HG03442 (cell line): ENCODE data around the gene KIAA1614.

Experiments used
- ATAC-seq: cut with Tn5 transposase; IDR thresholded peaks from one replicate; pipeline ENCODE4 v1.9.1; 2021; ENCODE audit warnings: mild to moderate bottlenecking, moderate library complexity; ENCODE audit not compliant: unreplicated experiment

The KIAA1614 gene

DNA sequence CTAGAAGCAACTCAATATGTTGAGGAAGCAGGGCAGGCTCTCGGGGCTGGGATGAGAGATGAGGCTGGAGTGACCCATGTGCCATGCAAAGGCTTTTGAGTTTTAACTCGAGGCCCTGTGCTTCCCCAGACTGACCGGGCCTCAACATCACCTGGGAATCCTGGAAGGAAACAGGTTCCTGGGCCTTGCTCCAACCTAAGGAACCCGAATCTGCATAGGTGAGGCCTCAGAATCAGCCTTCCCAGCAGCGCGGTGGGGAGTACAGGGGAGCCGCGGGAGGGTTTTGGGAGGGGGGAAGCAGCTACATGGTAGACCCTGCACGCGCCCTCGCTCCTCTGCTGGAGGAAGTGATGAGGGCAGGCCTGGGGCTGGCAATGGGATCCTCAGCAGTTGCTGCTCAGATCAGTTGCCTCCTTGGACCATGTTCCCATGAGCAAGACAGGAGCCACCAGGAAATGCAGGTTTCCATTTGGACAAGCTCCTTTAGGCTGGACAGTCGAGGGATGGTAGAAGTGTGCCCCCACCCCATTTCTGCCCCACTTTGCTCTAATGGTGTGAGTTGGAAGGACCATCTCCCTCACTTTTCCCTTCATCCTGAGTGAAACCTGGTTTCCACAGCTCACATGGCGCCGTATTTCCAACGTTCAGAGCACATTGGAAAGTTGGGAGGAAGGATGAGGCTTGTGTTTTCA is 4.5 kb upstream of the KIAA1614 start:
- ATAC-seq = no peak

DNA sequence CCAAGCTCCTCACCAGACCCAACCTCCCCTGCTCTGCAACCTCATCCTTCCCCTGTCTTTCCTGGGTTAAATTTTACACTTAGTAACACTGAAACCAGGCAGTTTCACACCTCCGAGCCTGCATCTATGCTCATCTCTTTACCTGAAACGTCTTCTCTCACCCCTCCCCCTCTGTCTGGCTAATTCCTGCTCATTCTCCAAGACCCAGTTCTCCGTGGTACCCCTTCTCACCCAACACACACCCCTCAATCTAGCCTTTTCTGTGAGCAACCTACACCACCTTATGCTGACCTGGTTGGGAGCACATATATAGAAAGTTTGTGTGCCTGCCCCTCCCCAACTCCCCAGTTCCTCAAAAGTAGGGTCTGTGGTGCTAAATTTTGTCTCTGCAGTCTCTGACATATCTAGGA is 3.7 kb upstream of the KIAA1614 start:
- no peak for ATAC-seq

DNA sequence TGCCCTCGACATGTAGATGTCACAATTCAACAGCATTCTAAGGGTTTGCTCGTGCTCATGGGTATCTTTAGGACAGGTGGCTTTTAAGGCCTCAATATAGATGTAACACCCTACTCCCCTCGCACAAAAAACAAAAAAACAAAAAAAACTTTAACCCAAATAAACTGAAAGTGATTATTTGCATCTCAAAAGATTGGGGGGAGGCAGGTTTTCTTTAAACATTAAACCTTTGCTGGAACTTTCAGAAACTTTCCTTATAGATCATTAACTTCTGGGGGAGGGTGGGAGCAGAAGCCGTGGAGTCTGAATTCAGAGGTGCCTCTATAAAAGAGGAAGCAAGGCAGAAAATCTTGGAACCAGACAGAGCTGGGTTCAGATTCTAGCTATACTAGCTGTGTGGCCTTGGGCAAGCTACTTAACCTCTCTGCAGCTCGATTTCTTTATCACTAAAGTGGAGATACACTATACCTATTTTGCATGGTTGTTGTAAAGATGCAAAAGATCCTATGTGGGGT is 3.2 kb upstream of the KIAA1614 start:
- no peak for ATAC-seq

DNA sequence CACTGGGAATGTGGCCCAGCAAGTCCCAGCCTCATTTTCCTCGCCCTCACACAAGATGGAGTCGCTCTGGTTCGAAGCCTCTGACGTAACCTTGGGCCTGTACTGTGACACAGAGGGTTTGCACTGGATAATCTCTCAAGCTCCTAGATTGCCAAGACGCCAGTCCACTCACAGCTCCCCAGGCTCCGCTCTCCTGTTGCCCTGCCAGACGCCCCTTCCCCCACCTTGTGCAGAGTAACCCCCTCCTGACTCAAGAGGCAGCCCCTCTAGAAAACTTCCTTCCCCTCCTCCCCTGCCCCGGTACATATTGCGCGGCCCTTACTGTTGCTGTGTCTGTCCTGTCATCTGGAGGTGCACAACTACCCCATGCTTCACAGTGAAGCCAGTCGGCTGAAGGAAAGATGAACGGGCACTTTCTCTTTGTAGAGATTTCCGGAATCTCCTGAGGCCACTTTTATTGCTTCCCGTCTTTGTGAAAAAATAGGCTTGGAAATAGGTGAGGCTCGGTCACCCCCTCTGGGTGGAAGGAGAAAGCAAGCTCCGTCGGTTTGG is 981 bp upstream of the KIAA1614 start:
- no peak for ATAC-seq

DNA sequence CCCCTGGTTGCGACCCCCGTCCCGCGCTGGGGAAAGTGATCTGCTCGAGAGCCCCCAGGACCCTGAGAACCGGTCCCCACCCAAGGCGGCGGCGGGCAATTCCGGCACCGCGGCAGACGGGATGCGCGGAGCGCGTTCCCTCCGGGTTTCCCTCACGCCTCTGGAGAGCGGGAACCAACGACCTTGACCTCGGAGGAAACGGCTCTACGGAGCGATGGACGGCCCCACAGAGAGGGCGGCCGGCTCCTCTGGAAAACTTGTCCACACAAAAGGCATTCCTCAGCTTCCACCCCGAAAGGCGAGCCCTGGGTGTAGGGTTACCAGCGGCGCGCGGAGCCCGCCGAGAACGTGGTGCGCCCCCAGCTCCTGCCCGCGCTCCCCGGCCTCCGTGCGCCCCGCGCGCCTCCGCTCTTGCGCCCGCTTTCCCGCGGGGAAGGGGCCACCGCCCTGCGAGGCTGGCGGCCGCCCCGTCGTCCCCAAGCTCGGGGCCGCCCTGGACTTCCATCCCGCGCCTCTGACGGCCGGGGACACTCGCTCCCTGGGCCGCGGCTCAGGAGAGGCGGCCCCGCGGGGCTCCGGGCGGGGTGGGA is 391 bp upstream of the KIAA1614 start:
- ATAC-seq = no peak

DNA sequence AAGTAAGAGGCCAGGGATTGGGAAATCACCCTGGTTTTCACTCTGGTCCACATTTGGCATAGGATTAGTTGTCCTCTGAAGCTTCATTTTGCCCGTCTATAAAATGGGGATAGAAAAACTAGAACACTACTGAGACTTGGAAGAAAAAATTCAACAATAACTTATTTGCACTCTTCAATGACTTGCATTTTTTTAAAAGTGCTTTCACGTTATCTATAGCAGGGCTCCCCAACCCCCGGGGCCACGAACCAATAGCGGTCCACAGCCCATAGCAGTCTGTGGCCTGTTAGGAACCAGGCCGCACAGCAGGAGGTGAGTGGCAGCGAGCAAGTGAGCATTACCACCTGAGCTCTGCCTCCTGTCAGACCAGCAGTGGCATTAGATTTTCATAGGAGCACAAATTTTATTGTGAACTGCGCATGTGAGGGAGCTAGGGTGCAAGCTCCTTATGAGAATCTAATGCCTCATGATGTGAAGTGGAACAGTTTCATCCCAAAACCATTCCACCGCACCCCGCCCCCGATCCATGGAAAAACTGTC is 2.8 kb downstream of the KIAA1614 start:
- ATAC-seq = no peak

DNA sequence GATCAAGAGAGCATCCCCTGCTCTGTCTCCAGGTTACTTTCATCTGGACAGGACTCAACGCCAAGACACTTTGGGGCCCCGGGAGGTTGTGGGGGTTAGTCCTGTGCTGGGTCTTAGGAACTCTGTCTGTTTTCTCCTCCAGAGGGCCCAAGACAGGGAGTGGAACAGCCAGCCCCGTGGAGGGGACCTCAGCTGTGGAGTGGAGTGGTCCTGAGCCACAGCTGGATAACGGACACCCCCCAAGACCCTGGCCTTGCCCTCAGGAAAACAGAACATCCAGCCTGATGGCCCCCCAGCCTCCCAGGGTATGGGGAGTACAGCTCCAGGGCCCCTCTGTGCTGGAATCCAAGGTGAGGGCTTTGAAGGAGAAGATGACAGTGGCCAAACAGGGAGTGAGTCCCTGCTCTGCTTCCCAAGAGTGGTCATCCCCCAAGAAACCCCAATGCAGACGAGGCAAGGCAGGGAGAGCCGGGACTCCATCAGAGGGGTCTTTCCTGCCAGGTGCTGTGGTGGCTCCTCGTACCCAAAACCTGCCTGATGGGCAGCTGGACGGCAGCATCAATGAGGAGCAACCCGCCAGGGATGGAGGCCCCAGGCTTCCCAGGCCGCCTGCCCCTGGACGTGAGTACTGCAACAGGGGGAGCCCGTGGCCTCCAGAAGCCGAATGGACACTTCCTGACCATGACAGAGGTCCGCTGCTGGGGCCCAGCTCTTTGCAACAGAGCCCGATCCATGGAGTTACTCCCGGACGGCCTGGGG is 3.5 kb downstream of the KIAA1614 start:
- ATAC-seq = no peak

DNA sequence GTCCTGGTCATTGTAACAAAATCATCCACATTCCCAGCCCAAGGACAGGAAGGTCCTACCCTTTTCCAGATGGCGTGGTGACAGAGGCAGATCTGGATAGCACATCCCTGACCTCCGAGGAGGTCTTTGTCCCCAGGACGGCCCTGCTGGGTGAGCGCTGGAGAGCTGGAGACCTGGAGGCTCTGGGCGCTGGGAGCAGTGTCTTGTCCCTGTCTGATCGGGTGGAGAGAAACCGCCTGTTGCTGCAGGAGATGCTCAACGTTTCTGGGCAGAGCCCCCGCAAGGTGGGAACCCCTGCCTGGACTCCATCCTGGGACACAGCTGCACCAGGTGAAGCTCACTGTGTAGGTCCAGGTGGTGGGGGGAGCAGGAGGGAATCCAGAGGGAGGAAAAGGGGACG is 4.1 kb downstream of the KIAA1614 start:
- ATAC-seq = no peak

DNA sequence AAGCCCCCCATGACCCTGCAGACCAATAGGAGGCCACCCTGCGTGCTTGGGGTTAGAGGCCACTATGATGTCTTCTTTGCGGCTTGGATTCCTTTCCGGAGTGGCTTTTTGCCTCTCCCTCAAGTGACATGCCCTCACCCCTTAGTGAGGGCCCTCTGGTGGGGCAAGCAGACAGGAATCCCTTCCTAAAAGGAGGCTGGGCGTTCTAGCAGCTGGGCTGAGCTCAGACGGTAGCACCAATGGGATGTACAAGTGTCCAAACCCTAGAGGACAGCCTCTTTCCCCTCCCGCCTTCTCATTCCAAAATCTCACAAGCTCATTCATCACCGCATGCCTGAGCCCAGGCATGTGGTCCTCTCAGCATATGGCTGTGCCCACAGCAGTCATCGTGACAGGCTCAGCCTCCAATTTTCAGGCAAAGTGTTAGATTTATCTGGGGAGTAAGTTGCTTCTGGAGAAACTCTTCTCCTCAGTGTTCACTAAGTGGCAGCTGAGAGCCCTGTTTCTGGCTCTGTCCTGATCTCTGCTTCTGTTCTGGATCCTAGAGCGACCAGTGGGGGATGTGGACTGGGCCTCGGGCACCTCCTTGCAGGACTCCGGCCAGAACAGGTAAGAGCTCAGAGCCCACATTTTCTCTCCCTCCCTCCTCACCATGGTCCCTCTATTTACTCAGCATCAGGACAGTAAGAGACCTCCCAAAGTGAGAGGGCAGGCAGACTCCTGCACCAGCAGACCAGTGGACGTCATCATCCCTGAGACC is 4.8 kb downstream of the KIAA1614 start:
- no peak for ATAC-seq

DNA sequence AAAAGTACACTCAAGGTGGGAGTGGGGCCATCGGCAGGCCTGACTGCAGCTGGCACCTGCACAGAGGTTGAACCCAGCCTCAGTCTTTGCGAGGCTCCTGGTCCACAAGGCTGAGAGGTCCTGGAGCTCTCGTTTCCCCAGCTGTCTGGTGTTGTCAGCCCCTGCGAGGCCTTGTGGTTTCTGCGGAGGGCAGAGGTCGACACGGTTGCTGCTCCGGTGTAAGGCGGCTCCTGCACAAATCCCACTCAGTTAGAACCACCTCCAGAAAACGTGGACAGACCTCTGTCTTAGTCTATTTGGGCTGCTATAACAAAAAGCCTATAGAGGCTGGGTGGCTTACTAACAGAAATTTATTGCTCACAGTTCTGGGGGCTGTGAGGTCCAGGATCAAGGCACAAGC is 5.8 kb downstream of the KIAA1614 start:
- no peak for ATAC-seq

DNA sequence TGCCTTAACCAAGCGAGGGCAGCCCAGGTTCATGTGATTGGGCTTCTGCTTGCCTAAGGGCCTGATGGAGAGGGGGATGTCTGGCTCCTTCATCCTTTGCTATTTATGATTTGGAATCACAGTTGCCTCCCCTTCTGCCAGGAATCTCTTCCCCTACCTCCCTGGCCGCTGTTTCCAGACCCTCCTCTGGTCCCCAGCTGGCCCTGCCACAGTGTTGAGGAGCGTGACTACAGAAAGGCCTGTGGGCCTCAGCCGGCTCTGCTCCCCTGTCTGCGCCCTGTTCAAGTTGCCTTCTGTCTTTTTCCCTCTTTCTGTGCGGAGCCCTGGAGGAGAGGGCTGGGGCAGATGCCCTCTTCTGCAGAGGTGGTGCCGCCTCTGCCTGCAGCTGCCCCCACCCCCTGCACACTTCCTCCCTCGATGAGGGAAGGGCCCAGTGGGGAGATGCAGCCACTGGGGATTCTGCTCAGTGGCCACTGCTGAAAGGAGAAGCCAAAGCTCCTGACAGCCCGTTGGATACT is 6.5 kb downstream of the KIAA1614 start:
- ATAC-seq = no peak

DNA sequence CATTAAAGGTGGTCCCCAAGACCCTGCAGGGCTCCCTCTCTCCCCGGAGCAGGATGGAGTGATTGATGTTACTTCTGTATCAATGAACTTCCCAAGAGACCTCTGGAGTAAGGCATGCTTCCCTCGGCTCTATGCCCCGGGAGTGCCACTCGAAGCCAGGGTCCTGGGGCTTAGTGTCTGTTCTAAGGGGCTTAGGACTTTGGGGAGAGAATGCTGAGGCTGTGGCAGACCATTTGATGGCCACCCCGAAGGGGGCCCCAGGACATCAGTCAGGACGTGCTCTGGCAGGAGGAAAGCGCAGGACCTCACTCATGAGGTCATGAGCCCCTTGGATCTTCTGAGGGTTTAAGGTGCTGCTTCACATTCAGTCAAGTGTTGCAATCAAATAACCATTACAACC is 7.5 kb downstream of the KIAA1614 start:
- no peak for ATAC-seq

DNA sequence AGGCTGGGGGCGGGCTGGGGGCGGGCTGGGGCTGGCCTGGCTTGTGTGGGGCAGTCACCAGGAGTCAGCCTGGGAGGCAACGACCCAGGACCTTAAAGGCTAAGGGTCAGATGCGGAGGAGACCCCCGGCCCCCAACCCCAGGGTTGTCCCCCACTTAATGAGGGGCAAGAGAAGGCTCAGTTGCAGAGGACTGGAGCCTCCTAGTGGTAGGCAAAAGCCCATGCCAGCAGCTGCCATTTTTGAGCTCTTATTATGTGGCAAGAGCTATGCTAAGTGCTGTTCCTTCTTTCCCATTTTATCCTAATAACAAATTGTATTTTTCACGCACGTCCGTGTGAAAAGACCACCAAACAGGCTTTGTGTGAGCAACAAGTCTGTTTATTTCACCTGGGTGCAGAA is 8.0 kb downstream of the KIAA1614 start:
- ATAC-seq = no peak

DNA sequence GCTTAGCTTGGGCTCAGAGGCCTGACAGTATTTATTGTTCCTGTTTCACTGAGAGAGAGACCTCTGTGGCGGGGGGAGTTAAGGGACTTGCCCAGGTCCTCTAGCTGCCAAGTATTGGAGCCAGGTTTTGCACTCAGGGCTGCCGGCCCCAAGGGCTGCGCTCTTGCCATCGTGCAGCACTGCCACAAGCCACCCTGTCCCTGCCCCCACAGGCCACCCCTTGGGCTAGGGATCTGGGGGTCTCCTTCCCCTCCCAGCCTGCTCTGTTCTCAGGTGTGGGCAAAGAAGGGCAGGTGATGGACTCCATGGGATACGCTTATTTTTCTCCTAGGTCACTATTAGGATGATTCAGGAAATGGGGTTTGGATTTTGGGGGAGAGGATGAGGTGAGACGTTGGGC is 8.7 kb downstream of the KIAA1614 start:
- ATAC-seq = no peak

DNA sequence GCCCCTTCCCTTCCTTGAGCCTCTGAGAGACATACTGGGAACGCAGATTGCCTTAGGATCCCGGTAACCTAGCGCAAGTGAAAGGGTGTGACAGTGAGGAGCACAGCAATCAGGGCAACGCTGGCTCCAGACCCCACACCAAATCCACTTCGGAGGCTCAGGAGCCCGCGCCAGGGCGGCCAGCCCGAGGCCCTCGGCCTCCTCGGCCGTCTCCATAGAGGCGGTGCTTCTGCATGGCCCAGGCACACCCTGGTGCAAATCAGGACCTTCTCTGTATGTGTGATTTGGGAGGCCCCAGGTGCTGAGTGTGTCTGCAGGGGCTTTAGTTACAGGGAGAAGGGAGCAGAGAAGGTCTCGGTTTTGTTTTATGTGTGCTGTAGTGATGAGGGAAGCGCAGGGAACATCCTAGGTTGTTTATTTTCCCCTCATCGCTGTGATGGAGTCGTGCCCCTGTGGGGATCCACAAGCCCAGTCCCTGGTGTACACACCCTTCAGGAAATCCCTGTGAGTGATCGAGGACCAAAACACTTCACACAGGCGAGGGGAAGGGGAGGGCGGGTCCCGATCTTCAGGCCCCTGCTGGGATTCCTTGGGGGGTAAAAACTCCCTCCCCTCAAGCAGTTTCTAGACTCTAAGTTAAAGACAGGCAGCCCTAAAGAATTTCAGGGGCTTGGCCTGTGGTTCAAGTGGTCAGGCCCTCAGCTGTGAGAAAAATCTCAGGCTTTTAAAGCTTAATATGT is 9.4 kb downstream of the KIAA1614 start:
- no peak for ATAC-seq

DNA sequence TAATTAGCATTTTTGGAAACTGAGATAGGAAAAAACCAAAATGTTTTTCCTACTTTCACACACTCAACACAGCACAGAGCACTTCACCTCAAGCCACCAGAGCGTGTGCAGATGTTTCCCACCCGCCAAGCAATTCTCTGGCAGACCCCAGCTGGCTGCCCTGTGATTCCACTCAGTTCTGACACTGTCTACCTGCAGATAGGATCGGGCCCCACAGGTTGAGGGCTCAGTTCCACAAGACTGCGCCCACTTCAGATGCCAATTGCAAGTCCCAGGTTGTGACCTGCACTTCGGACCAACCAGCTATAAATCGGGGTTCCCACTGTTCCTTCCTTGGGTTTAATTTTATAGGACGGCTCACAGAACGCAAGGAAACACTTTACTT is 9.9 kb downstream of the KIAA1614 start:
- ATAC-seq = no peak

DNA sequence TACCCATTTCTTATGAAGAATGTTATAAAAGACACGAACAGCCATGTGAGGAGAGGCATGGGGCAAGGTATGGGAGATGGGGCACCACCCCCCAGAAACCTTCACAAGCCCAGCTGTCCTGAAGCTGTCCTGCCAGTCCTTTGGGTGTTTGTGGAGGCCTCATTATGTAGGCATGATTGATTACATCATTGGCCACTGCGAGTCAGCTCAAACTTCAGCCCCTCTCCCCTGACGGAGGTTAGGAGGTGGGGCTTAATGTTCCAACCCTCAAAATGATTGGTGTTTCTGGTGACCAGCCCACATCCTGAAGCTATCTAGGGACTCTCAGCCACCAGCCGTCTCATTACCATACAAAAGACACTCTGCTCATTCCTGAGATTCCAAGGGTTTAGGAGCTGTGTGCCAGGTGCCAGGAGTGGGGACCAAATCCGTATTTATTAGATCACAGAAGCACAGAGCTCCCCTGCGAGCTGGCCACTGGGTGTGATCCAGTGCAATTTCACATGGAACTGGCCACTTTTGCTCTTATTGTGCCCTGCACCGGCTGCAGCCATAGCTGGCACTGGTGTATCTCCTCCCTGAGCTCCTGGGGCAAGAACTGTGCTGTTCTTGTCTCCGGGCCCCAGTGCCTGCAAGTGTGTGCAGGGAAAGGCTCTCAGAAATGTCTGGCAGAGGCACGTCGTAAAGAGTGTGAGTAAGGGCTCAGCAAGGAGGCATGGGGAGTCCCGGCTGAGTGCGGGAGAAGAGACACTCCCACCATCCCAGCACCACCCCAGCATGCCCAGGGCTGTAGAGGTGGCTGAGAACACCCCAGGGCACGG is 10.5 kb downstream of the KIAA1614 start:
- ATAC-seq = no peak

DNA sequence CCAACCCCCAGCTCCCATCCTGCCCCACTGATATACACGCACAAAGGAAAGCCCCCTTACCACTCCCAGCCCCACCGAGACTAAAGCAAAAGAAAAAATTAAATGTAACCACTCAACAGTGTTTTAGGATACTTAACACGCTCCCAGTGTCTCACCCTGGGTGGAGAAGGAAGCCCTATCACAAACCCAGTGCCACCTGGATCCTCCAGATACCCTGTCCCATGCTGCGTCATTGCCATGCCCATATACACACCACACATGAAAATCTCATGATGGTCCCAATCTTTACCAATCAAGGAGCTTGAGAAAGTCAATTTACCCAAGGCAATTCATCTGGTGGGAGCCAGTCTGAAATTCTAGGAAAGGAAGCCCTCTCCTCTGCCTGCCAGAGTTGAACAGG is 11.2 kb downstream of the KIAA1614 start:
- no peak for ATAC-seq

DNA sequence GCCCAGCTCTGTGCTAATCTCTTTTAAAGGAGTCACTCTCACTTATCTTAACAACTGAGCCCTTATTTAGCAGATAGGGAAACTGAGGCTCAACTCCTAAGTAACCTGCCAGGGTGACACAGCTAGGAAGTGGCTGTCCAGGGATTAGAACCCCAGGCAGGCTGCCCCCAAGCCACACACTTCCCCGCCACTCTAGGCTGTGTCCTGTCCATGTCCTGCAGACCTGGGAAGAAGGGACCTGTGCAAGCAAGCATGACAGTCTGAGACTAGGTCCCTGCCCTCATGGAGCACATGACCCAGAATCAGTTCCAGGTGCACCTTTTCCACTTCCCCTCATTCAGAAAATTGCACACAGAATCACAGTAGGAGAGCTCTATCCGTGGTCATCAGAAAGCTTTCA is 12.2 kb downstream of the KIAA1614 start:
- no peak for ATAC-seq
